Cardiac muscle cell (in vitro differentiated cells and primary cell): ENCODE measurements around the gene CDH4. TPM values are rescaled to one million over a fixed set of nuclear protein-coding genes. Genes with fewer than 3 reads are reported as not detected.

ENCODE experiments used
- DNase-seq, 2 donors: peaks; one replicate each; pipeline versions ENCODE4 v3.0.0 to v3.0.0-alpha.2; 2010 to 2017; ENCODE audit warnings: low read depth in 1 of 2, low spot score in 1 of 2
- H3K27ac ChIP-seq: fragments of 200-600 bp; sonication (generic); 2 replicates; pipeline ENCODE4 v1.5.1; 2016
- H3K27me3 ChIP-seq: fragments of 200-600 bp; sonication (generic); 2 replicates; pipeline ENCODE4 v1.6.0; 2016; ENCODE audit warnings: control low read depth
- H3K36me3 ChIP-seq: fragments of 200-600 bp; sonication (generic); 2 replicates; pipeline ENCODE4 v1.5.1; 2016; ENCODE audit warnings: control low read depth
- H3K4me1 ChIP-seq: fragments of 200-600 bp; sonication (generic); 2 replicates; pipeline ENCODE4 v1.8.1; 2017; ENCODE audit warnings: low read depth, mild to moderate bottlenecking, mixed run types
- H3K4me3 ChIP-seq: fragments of 200-600 bp; sonication (generic); 2 replicates; pipeline ENCODE4 v1.5.1; 2016; ENCODE audit warnings: mild to moderate bottlenecking
- H3K9me3 ChIP-seq: fragments of 200-600 bp; sonication (generic); 2 replicates; pipeline ENCODE4 v1.5.1; 2017; ENCODE audit warnings: low read depth, mild to moderate bottlenecking, control low read depth
- CTCF ChIP-seq: IDR thresholded peaks from 2 replicates; pipeline ENCODE4 v1.5.1; 2012; ENCODE audit warnings: low read depth, mild to moderate bottlenecking, low read length
- polyA plus RNA-seq: library from polyadenylated mRNA; unstranded; fragments of >200 nt; fragmentation: Nextera tagmentation; extraction: Ambion mirVana; gene quantifications from 2 replicates; pipeline ENCODE4 v1.2.1, GENCODE V29; 2016
- total RNA-seq: library from RNA; depleted of rRNA; stranded (reverse); fragments of >200 nt; gene quantifications from 2 replicates; pipeline ENCODE4 v1.2.3, GENCODE V29; 2016

Gene CDH4
- total and polyA plus RNA-seq, 2 experiments from 2014 or later, result 0.43 to 0.80 TPM

DNA sequence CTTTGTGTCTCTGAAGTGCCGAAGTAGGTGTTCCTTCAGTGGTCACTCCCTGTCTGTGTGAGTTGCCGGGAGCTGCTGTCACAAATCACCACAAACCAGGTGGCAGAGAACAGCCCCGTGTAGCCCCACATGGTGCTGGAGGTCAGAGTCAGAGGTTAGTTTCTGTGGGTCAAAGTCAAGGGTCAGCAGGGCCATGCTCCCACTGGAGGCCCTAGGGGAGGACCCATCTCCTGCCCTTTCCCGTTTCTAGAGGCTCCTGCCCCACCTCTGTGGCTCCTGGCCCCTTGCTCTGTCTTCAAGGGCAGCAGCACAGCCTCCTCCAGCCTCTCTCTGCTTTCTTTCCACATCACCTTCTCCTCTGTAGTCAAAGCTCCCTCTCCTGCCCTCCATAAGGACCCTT lies 549.4 kb downstream of the CDH4 start:
- Histone ChIP-seq H3K4me3 (no peak overlapping the region), H3K36me3 (no peaks in the 10 kb centered on the region), H3K27me3 (no peaks in the 10 kb centered on the region), H3K27ac (no peak overlapping the region), H3K9me3 (no peaks in the 10 kb centered on the region), H3K4me1 (no peaks in the 10 kb centered on the region)
- no peak for TF ChIP-seq CTCF
- no peak for DNase-seq

DNA sequence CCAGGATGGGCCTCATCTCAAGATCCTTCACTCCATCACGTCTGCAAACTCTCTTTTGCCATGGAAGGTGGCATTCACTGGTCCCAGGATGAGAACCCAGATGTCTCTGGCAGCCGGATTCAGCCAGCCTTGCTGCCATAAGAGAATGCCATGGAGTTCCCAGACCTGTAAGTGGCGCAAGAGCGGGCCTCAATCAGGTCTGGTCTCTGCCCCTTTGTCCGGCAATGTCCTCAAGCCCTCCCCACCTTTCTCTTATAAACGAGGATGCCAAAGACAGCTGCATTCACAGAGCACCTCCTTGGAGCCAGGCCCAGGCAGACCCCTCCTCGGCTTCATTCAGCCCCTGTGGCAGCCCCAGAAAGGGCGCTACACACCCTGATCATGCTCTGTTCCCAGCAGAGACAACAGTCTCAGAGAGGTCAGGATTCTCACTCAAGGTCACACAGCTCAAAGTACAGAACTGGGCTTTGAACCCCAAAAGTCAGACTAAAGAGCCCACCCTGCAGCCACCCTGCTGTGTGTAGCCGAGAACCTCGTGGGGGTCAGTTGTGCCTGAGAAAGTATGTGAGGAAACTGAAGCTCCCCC lies 549.9 kb downstream of the CDH4 start:
- H3K4me3 ChIP-seq, result no peak overlapping the region
- no peak overlapping the region for H3K27ac ChIP-seq
- no peak for TF ChIP-seq CTCF
- H3K9me3 ChIP-seq, result no peaks in the 10 kb centered on the region
- no peak for DNase-seq
- no peaks in the 10 kb centered on the region for H3K36me3 ChIP-seq
- no peaks in the 10 kb centered on the region for H3K27me3 ChIP-seq
- no peaks in the 10 kb centered on the region for H3K4me1 ChIP-seq

DNA sequence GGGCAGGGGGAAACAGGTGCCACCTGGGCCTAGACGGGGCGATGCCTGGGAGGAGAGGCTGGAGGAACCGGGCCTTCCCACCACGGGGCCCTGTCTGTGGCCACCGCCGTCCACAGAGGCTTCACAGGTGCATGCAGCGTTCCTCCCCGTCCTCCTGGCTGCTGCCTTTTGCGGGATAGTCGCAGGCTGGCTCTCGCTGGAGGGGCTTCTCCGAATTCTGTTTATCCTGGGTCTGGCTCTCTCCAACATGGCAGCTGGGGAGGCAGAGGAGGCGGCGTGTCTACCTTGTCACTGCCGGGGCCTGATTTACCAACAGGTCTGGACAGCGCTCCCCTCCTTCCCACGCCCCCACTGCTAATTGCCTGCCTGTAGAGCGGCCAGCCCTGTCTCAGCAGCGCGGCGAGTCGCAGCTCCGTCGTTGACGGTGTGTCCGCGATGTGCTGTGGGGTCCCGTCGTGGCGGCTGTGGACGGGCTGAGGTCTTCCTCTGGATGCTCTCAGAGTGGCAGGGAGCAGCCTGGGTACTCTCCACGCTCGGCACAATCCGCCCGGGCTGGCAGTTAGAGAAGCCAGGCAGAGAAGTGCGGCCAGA lies 550.8 kb downstream of the CDH4 start:
- H3K27me3 ChIP-seq, result no peaks in the 10 kb centered on the region

DNA sequence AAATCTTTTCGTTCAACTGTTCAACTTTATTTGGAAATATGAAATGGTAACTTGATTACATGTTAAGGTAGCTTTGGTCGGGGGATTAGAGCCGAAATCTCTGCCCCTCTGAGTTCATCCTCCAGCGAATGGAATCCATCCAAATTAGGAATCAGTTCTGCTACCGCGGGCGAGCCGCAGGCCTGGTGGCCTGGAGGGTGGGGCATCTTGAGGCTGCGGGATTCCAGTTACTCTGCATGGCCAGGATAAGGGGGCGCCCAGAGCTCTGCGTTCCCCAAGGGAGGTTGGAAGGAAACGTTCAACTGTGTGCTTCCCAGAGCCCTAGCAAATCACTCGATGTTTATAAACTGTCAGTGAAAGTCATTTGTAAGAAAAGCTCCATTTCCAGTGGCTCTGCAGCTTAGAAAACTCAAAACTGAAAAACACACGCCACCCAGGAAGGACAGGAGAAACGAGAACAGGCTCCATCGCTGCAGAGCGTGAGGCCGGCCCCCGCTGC lies 551.4 kb downstream of the CDH4 start:
- Histone ChIP-seq H3K27me3 (no peaks in the 10 kb centered on the region), H3K4me1 (no peaks in the 10 kb centered on the region), H3K27ac (no peak overlapping the region), H3K36me3 (no peaks in the 10 kb centered on the region), H3K4me3 (no peak overlapping the region), H3K9me3 (no peaks in the 10 kb centered on the region)
- TF ChIP-seq CTCF, result no peak
- no peak for DNase-seq

More for the DNA sequence above, 550.8 kb downstream of the CDH4 start:
- Histone ChIP-seq H3K27ac (no peak overlapping the region), H3K9me3 (no peaks in the 10 kb centered on the region), H3K36me3 (no peaks in the 10 kb centered on the region), H3K4me3 (no peak overlapping the region), H3K4me1 (no peaks in the 10 kb centered on the region)
- no peak for TF ChIP-seq CTCF
- no peak for DNase-seq

DNA sequence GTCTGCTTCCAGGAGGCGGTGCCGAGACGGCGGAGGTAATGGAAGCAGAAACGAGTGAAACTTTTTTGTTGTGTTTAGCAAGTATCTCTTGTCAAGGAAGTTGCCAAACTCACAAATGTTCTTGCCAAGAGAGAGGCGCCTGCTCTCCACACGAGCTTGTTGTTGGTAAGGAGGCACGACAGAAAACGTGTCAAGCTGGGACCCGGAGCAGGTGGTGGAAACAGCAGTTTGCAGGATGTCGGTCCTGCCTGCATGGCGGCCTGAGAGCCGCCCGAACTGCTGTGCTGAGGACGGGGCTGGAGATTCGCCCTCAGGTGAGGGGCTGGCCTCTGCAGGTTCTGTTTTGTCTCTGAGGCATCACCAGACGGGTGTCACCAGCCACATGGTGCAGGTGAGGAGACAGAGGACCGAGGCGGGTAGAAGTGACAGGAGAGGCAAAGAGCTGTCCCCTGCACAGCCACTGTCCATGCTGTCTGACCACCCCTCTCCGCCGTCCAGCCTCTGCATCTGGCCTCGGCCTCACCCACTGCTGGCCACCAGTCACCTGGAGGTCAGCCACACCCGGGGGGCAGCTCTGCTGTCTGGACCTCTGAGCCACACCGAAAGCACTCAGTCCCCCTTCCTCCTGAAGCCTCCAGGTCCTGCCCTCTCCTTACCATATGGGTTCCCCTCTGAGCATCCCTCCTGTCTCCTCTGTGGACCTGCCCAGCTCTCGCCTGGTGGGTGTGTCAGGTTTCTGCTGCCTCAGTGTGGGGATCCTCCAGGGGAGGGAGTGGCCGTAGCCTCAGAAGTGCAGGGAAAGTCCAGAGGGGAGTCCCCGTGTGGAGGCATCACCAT lies 552.1 kb downstream of the CDH4 start:
- H3K4me3 ChIP-seq, result no peak overlapping the region

More for the DNA sequence above, 552.1 kb downstream of the CDH4 start:
- Histone ChIP-seq H3K27me3 (no peaks in the 10 kb centered on the region), H3K4me1 (no peaks in the 10 kb centered on the region), H3K36me3 (no peaks in the 10 kb centered on the region), H3K9me3 (no peaks in the 10 kb centered on the region), H3K27ac (no peak overlapping the region)
- TF ChIP-seq CTCF, result no peak
- DNase-seq, result peak in 1 of 2 donors; percentile 37
